ENCODE measurements around the gene ADAMTS17.

The ADAMTS17 gene

GRCh38 chr15:100094127-100094510 is 247.7 kb downstream of the ADAMTS17 start:
- Histone ChIP-seq H3K27me3 (ENCODE audit: insufficient read depth, low read length, poor library complexity, severe bottlenecking) (no peaks in the 10 kb centered on the region), H3K9ac (ENCODE audit: low read depth, low read length, poor library complexity, severe bottlenecking) (no peak overlapping the region), H3K9me2 (replicated peaks; ENCODE audit: low read depth, low read length) (no peaks in the 10 kb centered on the region), H2AFZ (ENCODE audit: low read length) (no peak overlapping the region), H3K79me2 (ENCODE audit: insufficient read depth, low read length) (no peaks in the 10 kb centered on the region), H3K9me3 (ENCODE audit: insufficient read depth, low read depth, low read length) (no peaks in the 10 kb centered on the region), H4K20me1 (ENCODE audit: insufficient read depth, low read length, poor library complexity, severe bottlenecking) (no peaks in the 10 kb centered on the region), H3K4me1 (ENCODE audit: insufficient read depth, low read length, poor library complexity, severe bottlenecking) (no peaks in the 10 kb centered on the region), H3K4me2 (ENCODE audit: low read depth, low read length, poor library complexity, severe bottlenecking) (no peak overlapping the region), H3F3A (ENCODE audit: low read depth) (no peaks in the 10 kb centered on the region), H3K4me3 (ENCODE audit: low read length, poor library complexity, severe bottlenecking) (no peak overlapping the region), H3K36me3 (ENCODE audit: insufficient read depth, low read length) (no peaks in the 10 kb centered on the region)
- TF ChIP-seq EZH2phosphoT487 (IDR thresholded peaks at IDR 0.05; ENCODE audit: borderline replicate concordance) (no peak), CTCF (conservative IDR thresholded peaks at IDR 0.05; ENCODE audit: low read length) (no peak)

- Histone ChIP-seq H3F3A (ENCODE audit: low read depth) (no peaks in the 10 kb centered on the region), H3K27me3 (ENCODE audit: insufficient read depth, low read length, poor library complexity, severe bottlenecking) (no peaks in the 10 kb centered on the region), H3K4me3 (ENCODE audit: low read length, poor library complexity, severe bottlenecking) (no peak overlapping the region), H3K9ac (ENCODE audit: low read depth, low read length, poor library complexity, severe bottlenecking) (no peak overlapping the region), H3K79me2 (ENCODE audit: insufficient read depth, low read length) (no peaks in the 10 kb centered on the region), H2AFZ (ENCODE audit: low read length) (no peak overlapping the region), H3K9me2 (replicated peaks; ENCODE audit: low read depth, low read length) (no peaks in the 10 kb centered on the region), H4K20me1 (ENCODE audit: insufficient read depth, low read length, poor library complexity, severe bottlenecking) (no peaks in the 10 kb centered on the region), H3K4me1 (ENCODE audit: insufficient read depth, low read length, poor library complexity, severe bottlenecking) (no peaks in the 10 kb centered on the region), H3K36me3 (ENCODE audit: insufficient read depth, low read length) (no peaks in the 10 kb centered on the region), H3K9me3 (ENCODE audit: insufficient read depth, low read depth, low read length) (no peaks in the 10 kb centered on the region), H3K4me2 (ENCODE audit: low read depth, low read length, poor library complexity, severe bottlenecking) (no peak overlapping the region)
- no peak for TF ChIP-seq CTCF (conservative IDR thresholded peaks at IDR 0.05; ENCODE audit: low read length)
- no peak for TF ChIP-seq EZH2phosphoT487 (IDR thresholded peaks at IDR 0.05; ENCODE audit: borderline replicate concordance)
Measured at GRCh38 chr15:100093211-100094126, 248.3 kb downstream of the ADAMTS17 start.

GRCh38 chr15:100092034-100092433 is 249.7 kb downstream of the ADAMTS17 start:
- Histone ChIP-seq H3K79me2 (ENCODE audit: insufficient read depth, low read length) (no peaks in the 10 kb centered on the region), H3K27me3 (ENCODE audit: insufficient read depth, low read length, poor library complexity, severe bottlenecking) (no peaks in the 10 kb centered on the region), H4K20me1 (ENCODE audit: insufficient read depth, low read length, poor library complexity, severe bottlenecking) (no peaks in the 10 kb centered on the region), H3K9me2 (replicated peaks; ENCODE audit: low read depth, low read length) (no peaks in the 10 kb centered on the region), H3K4me3 (ENCODE audit: low read length, poor library complexity, severe bottlenecking) (no peak overlapping the region), H3K4me1 (ENCODE audit: insufficient read depth, low read length, poor library complexity, severe bottlenecking) (no peaks in the 10 kb centered on the region), H3F3A (ENCODE audit: low read depth) (no peaks in the 10 kb centered on the region), H3K9ac (ENCODE audit: low read depth, low read length, poor library complexity, severe bottlenecking) (no peak overlapping the region), H3K4me2 (ENCODE audit: low read depth, low read length, poor library complexity, severe bottlenecking) (no peak overlapping the region), H3K9me3 (ENCODE audit: insufficient read depth, low read depth, low read length) (no peaks in the 10 kb centered on the region), H2AFZ (ENCODE audit: low read length) (no peak overlapping the region), H3K36me3 (ENCODE audit: insufficient read depth, low read length) (no peaks in the 10 kb centered on the region)
- TF ChIP-seq CTCF (conservative IDR thresholded peaks at IDR 0.05; ENCODE audit: low read length) (no peak), EZH2phosphoT487 (IDR thresholded peaks at IDR 0.05; ENCODE audit: borderline replicate concordance) (no peak)
